HepG2 (cell line): ENCODE results near the gene GON4L. TPM values are rescaled to one million over a fixed set of nuclear protein-coding genes. Genes with fewer than 3 reads are reported as not detected.

Experiments
- ATAC-seq: fragments of 200-7000 bp; cut with Tn5 transposase; 3 replicates; pipeline ENCODE4 v1.9.1; 2020; ENCODE audit warnings: mild to moderate bottlenecking, moderate library complexity
- BruUV-seq: library from RNA; stranded (reverse); fragments of 400-500 nt; replicated peaks from 2 replicates; lab custom pipeline; 2021; lab: Mats Ljungman, UMichigan
- CTCF ChIA-PET: fragments of 300-600 bp; formaldehyde crosslinking; extraction: SDS; loops from one replicate; lab custom pipeline; 2021; ENCODE audit warnings: low total read pairs, inconsistent platforms, low intra/inter-chr PET ratio; lab: Yijun Ruan, JAX
- POLR2A ChIA-PET: fragments of 350-600 bp; sonication (Branson Sonifier 250); formaldehyde crosslinking; loops from one replicate; lab custom pipeline; 2020; ENCODE audit warnings: antibody characterized with exemption, inconsistent platforms; lab: Yijun Ruan, JAX
- DNase-seq: peaks from one replicate; pipeline ENCODE4 v3.0.0-alpha.2; 2015; ENCODE audit warnings: low spot score
- FAIRE-seq: peaks from 3 replicates; lab custom pipeline; 2011; peaks lifted over from hg19 to GRCh38; lab: Jason Lieb, UNC
- H2AFZ ChIP-seq: one replicate; pipeline ENCODE4 v1.6.1; 2011; ENCODE audit warnings: low read length, inconsistent platforms
- H3K27ac ChIP-seq: fragments of 300-600 bp; 3 replicates; pipeline ENCODE4 v1.8.0; 2011; ENCODE audit warnings: mixed run types, mild to moderate bottlenecking, mixed read lengths, low read length, inconsistent platforms; ENCODE audit not compliant: insufficient read depth; ENCODE audit errors: extremely low read length
- H3K27me3 ChIP-seq, 2 experiments: fragments of 200-600 bp in 1 of 2; 2 replicates in 1 of 2; 3 replicates in 1 of 2; pipeline versions ENCODE4 v1.6.0 to v1.8.0; 2011; ENCODE audit warnings: low read length in 2 of 2, mild to moderate bottlenecking in 2 of 2, moderate library complexity in 2 of 2, inconsistent platforms in 1 of 2; ENCODE audit not compliant: insufficient read depth in 2 of 2, control insufficient read depth in 1 of 2
- H3K36me3 ChIP-seq, 2 experiments: fragments of 200-600 bp in 1 of 2; replicated peaks in 1 of 2; 2 replicates in 1 of 2; 3 replicates in 1 of 2; pipeline versions ENCODE4 v1.5.1 to v1.8.0; 2011; ENCODE audit warnings: low read length in 2 of 2, inconsistent platforms in 1 of 2; ENCODE audit not compliant: insufficient read depth in 2 of 2, control insufficient read depth in 1 of 2
- H3K4me1 ChIP-seq: 2 replicates; pipeline ENCODE4 v1.5.1; 2012; ENCODE audit warnings: low read length, inconsistent platforms; ENCODE audit not compliant: insufficient read depth
- H3K4me2 ChIP-seq: 2 replicates; pipeline ENCODE4 v1.6.0; 2011; ENCODE audit warnings: low read depth, low read length, inconsistent platforms
- H3K4me3 ChIP-seq, 3 experiments: fragments of 200-600 bp in 1 of 3; sonication (generic), shearing (Covaris generic) in 1 of 3; replicated peaks in 1 of 3; 2 replicates each; pipeline ENCODE4 v1.5.1; 2011 to 2016; ENCODE audit warnings: low read length in 3 of 3, inconsistent platforms in 2 of 3, low read depth in 2 of 3, mild to moderate bottlenecking in 2 of 3, control low read depth in 1 of 3, mixed read lengths in 1 of 3; ENCODE audit not compliant: insufficient read depth in 1 of 3
- H3K79me2 ChIP-seq: one replicate; pipeline ENCODE4 v1.6.1; 2011; ENCODE audit warnings: low read length, inconsistent platforms; ENCODE audit not compliant: insufficient read depth
- H3K9ac ChIP-seq: 2 replicates; pipeline ENCODE4 v1.6.0; 2011; ENCODE audit warnings: mild to moderate bottlenecking, low read depth, low read length, inconsistent platforms; ENCODE audit not compliant: insufficient read depth
- H3K9me3 ChIP-seq: 2 replicates; pipeline ENCODE4 v1.5.1; 2012; ENCODE audit warnings: mild to moderate bottlenecking, low read length
- H4K20me1 ChIP-seq: 2 replicates; pipeline ENCODE4 v1.6.0; 2011; ENCODE audit warnings: inconsistent platforms, mild to moderate bottlenecking, low read length, moderate library complexity; ENCODE audit not compliant: insufficient read depth
- ATF6 ChIP-seq: sonication (generic); formaldehyde crosslinking; conservative IDR thresholded peaks from 2 replicates; pipeline ENCODE4 v1.4.0; 2020; ENCODE audit warnings: missing genetic modification reagents
- CREM ChIP-seq, 2 experiments: sonication (generic) in 1 of 2; formaldehyde crosslinking in 1 of 2; IDR thresholded peaks; 2 replicates each; pipeline versions ENCODE4 v1.4.0 to v1.6.1; 2016 to 2020; ENCODE audit warnings: antibody characterized with exemption in 1 of 2, mild to moderate bottlenecking in 1 of 2, missing genetic modification reagents in 1 of 2
- ERF ChIP-seq: IDR thresholded peaks from 2 replicates; pipeline ENCODE4 v1.6.1; 2018; ENCODE audit warnings: missing biosample characterization, missing genetic modification reagents
- FOSL2 ChIP-seq: sonication (generic); formaldehyde crosslinking; IDR thresholded peaks from 2 replicates; pipeline ENCODE4 v1.4.0; 2020; ENCODE audit warnings: missing genetic modification reagents
- HMG20A ChIP-seq: IDR thresholded peaks from 2 replicates; pipeline ENCODE4 v1.6.1; 2016; ENCODE audit warnings: borderline replicate concordance
- KDM5A ChIP-seq: fragments of 200-600 bp; sonication (generic); IDR thresholded peaks from 2 replicates; pipeline ENCODE4 v1.7.0; 2018; ENCODE audit warnings: antibody characterized with exemption, mild to moderate bottlenecking, low read length, borderline replicate concordance
- MYC ChIP-seq: sonication (generic); formaldehyde crosslinking; IDR thresholded peaks from 2 replicates; pipeline ENCODE4 v1.9.0; 2021; ENCODE audit warnings: missing genetic modification reagents, borderline replicate concordance
- PHF20 ChIP-seq: sonication (generic); formaldehyde crosslinking; IDR thresholded peaks from 2 replicates; pipeline ENCODE4 v1.5.0; 2020; ENCODE audit warnings: mild to moderate bottlenecking, missing genetic modification reagents
- SP140L ChIP-seq: sonication (generic); formaldehyde crosslinking; IDR thresholded peaks from 2 replicates; pipeline ENCODE4 v1.4.0; 2020; ENCODE audit warnings: missing genetic modification reagents, borderline replicate concordance
- TSC22D2 ChIP-seq: sonication (generic); formaldehyde crosslinking; IDR thresholded peaks from 2 replicates; pipeline ENCODE4 v1.5.1; 2020; ENCODE audit warnings: missing genetic modification reagents, mild to moderate bottlenecking, borderline replicate concordance
- WIZ ChIP-seq: sonication (generic); formaldehyde crosslinking; IDR thresholded peaks from 2 replicates; pipeline ENCODE4 v1.5.1; 2020; ENCODE audit warnings: mild to moderate bottlenecking, missing genetic modification reagents
- ZNF282 ChIP-seq: fragments of 450-650 bp; IDR thresholded peaks from 2 replicates; pipeline ENCODE4 v1.6.1; 2018; ENCODE audit not compliant: partially characterized antibody
- ZNF3 ChIP-seq: IDR thresholded peaks from 2 replicates; pipeline ENCODE4 v1.7.0; 2017; ENCODE audit warnings: inconsistent platforms
- ZNF839 ChIP-seq: sonication (generic); formaldehyde crosslinking; IDR thresholded peaks from 2 replicates; pipeline ENCODE4 v1.4.0; 2020; ENCODE audit warnings: missing genetic modification reagents, mild to moderate bottlenecking, borderline replicate concordance
- WGBS: methylation state at CpG from one replicate; pipeline ENCODE4 v1.1.6; 2017; ENCODE audit warnings: low lambda C conversion rate; 5-methylcytosine and 5-hydroxymethylcytosine counted together
- in situ Hi-C: cut with HindIII; loops from 2 replicates; pipeline ENCODE4 v1.10.0; 2017; ENCODE audit warnings: low pct_unique_long_range_greater_than_20kb; ENCODE audit not compliant: extremely low pct_ligation_motif_present
- intact Hi-C: fragments of 100-400 bp; cut with micrococcal nuclease; formaldehyde crosslinking; loops from one replicate; pipeline ENCODE4 v1.10.0; 2022; ENCODE audit not compliant: unreplicated experiment
- polyA plus RNA-seq, 8 experiments: library from polyadenylated mRNA; depleted of rRNA in 3 of 8; stranded (reverse) in 7 of 8; unstranded in 1 of 8; fragments of >200 nt; fragmentation: Illumina TruSeq in 4 of 8; extraction: Trizol in 4 of 8; gene quantifications; 2 replicates each; pipeline versions ENCODE4 v1.2.1 to v1.2.3, GENCODE V29; 2011 to 2016; ENCODE audit warnings: low read depth in 4 of 8, missing spikeins in 1 of 8, mixed read lengths in 1 of 8; ENCODE audit not compliant: insufficient read depth in 1 of 8
- total RNA-seq, 5 experiments: library from RNA; depleted of rRNA; stranded (reverse); fragments of >200 nt; fragmentation: Illumina TruSeq; extraction: Trizol; gene quantifications; 2 replicates each; pipeline ENCODE4 v1.2.3, GENCODE V29; 2016; ENCODE audit warnings: low read depth in 1 of 5

Gene GON4L
- total and polyA plus RNA-seq, 2 of the 13 experiments (the other 11 are each of a cell fraction or from before 2014, with no cell fraction given) = 14.6 to 19.6 TPM

GRCh38 chr1:155794605-155795245, 62.3 kb downstream of the GON4L start:
- H3K9me3 ChIP-seq = no peaks in the 10 kb centered on the region
- WGBS = 99% methylated on average over 4 of the region's 4 CpGs
- H3K36me3 ChIP-seq = peaks cover 5 to 38% of the 10 kb centered on the region in 2 experiments
- H4K20me1 ChIP-seq = no peaks in the 10 kb centered on the region
- FAIRE-seq = no peak
- no peak overlapping the region for H3K4me3 ChIP-seq
- no peak overlapping the region for H3K27ac ChIP-seq
- DNase-seq = no peak
- BruUV-seq = no TSS peak
- no peaks in the 10 kb centered on the region for H3K27me3 ChIP-seq
- ChIA-PET CTCF (no interaction called here), POLR2A (no interaction called here)
- no peak overlapping the region for H3K9ac ChIP-seq
- H3K4me1 ChIP-seq = no peaks in the 10 kb centered on the region
- no peak overlapping the region for H3K4me2 ChIP-seq
- no peak overlapping the region for H2AFZ ChIP-seq
- intact Hi-C loops = no loop called here
- ATAC-seq = no peak
- no peaks in the 10 kb centered on the region for H3K79me2 ChIP-seq
- TF ChIP-seq CREM (IDR thresholded peaks at IDR 0.05) (no peak), CREM (CRISPR knock-in tag; IDR thresholded peaks at IDR 0.05) (no peak), ZNF282 (no peak), WIZ (CRISPR knock-in tag) (no peak), FOSL2 (CRISPR knock-in tag) (no peak), KDM5A (no peak), ATF6 (no peak), ZNF839 (no peak), PHF20 (CRISPR knock-in tag) (no peak), ERF (CRISPR knock-in tag) (no peak), ZNF3 (no peak), MYC (CRISPR knock-in tag) (no peak), SP140L (CRISPR knock-in tag) (no peak), HMG20A (CRISPR knock-in tag) (no peak), TSC22D2 (CRISPR knock-in tag) (no peak)
- in situ Hi-C loops = no loop called here
